Brain microvascular endothelial cell (primary cell): Measurements from ENCODE around the gene ESRRG.

Experiments
- DNase-seq: peaks from one replicate; pipeline ENCODE4 v3.0.0-alpha.2; 2020
- H3K27ac ChIP-seq: fragments of 250-450 bp; sonication (Bioruptor Pico); 2 replicates; pipeline ENCODE4 v1.5.1; 2020; ENCODE audit warnings: mild to moderate bottlenecking, moderate library complexity
- H3K27me3 ChIP-seq: fragments of 250-450 bp; sonication (Bioruptor Pico); replicated peaks from 2 replicates; pipeline ENCODE4 v1.5.1; 2020; ENCODE audit warnings: mild to moderate bottlenecking
- H3K36me3 ChIP-seq: fragments of 250-450 bp; sonication (Bioruptor Pico); replicated peaks from 2 replicates; pipeline ENCODE4 v1.5.1; 2020; ENCODE audit warnings: mild to moderate bottlenecking
- H3K4me3 ChIP-seq: 2 replicates; pipeline ENCODE4 v1.5.1; 2011; ENCODE audit warnings: low read depth, mild to moderate bottlenecking, control low read depth, low read length, moderate library complexity
- CTCF ChIP-seq: IDR thresholded peaks from 2 replicates; pipeline ENCODE4 v1.5.1; 2011; ENCODE audit warnings: low read depth, mild to moderate bottlenecking, moderate library complexity, low read length, control low read depth, inconsistent platforms; ENCODE audit errors: missing control alignments
- in situ Hi-C: cut with HindIII; loops from 2 replicates; pipeline ENCODE4 v1.10.0; 2017; ENCODE audit warnings: low sequenced_read_pairs, low pct_ligation_motif_present

The ESRRG gene

DNA sequence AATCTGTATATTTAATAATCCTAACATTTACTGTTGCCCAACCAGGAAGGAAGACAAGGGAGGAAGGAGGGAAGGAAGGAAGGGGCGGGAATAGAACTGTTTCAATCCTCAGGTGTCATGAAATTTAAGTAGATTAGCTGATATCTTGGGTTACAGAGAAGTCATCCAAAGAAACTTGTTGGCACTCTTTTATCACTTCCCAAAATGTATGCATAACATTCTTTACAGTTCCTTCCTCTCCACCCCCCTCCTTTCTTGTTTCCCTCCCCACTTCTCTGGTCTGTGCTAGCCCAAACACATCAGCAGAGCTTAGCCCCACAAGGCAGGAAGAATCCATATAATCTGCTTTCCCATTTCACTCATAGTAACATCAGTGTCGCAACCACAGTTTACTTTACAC lies 110.9 kb downstream of the ESRRG start:
- in situ Hi-C loops = no loop called here
- Histone ChIP-seq H3K27ac (no peak overlapping the region), H3K36me3 (no peaks in the 10 kb centered on the region), H3K27me3 (no peaks in the 10 kb centered on the region), H3K4me3 (no peak overlapping the region)
- DNase-seq = no peak
- no peak for TF ChIP-seq CTCF

- H3K4me3 ChIP-seq = no peak overlapping the region
- H3K27me3 ChIP-seq = no peaks in the 10 kb centered on the region
- H3K27ac ChIP-seq = no peak overlapping the region
- no peak for DNase-seq
- TF ChIP-seq CTCF = no peak
- in situ Hi-C loops = no loop called here
- no peaks in the 10 kb centered on the region for H3K36me3 ChIP-seq
These were observed 116.0 kb downstream of the ESRRG start for GRCh38 chr1:216607067-216607697.

- in situ Hi-C loops = no loop called here
- Histone ChIP-seq H3K36me3 (no peaks in the 10 kb centered on the region), H3K4me3 (no peak overlapping the region), H3K27me3 (no peaks in the 10 kb centered on the region), H3K27ac (no peak overlapping the region)
- no peak for TF ChIP-seq CTCF
- no peak for DNase-seq
These were observed 117.1 kb downstream of the ESRRG start for GRCh38 chr1:216606047-216606637.

DNA sequence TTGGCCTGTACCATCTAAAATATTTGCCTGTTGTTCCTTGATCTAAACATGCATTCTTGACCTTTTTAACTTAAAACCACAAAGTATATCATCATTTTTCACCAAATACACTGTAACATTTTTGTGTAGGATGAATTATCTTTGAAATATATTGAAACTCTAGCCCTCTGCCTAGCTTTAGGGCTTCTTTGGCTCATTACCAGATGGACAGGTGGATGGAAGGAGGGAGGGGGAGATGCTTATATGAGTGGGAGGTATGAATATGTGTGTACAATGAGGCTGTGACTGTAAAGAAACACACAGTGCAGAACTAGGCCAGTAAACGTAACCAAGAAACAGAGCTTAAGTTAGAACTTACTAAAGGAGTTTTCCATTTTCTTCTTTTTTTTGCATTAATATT lies 118.5 kb downstream of the ESRRG start:
- Histone ChIP-seq H3K36me3 (no peaks in the 10 kb centered on the region), H3K27ac (no peak overlapping the region), H3K27me3 (no peaks in the 10 kb centered on the region), H3K4me3 (no peak overlapping the region)
- TF ChIP-seq CTCF = no peak
- no peak for DNase-seq
- in situ Hi-C loops = no loop called here

- Histone ChIP-seq H3K36me3 (no peaks in the 10 kb centered on the region), H3K27ac (peak overlapping the region; percentile 63), H3K27me3 (no peaks in the 10 kb centered on the region), H3K4me3 (peak overlapping the region; percentile 68)
- TF ChIP-seq CTCF = peak; percentile 69
- peak; percentile 62 for DNase-seq
- in situ Hi-C loops = no loop called here
These were observed 122.3 kb downstream of the ESRRG start for GRCh38 chr1:216600730-216601609.
